ENCODE results near the gene SLC35A3. TPM values are rescaled to one million over a fixed set of nuclear protein-coding genes. Genes with fewer than 3 reads are reported as not detected.

The SLC35A3 gene
- total RNA-seq, 1 donor from 2014 or later, result 12.9 TPM

GRCh38 chr1:100034470-100034869 is 64.7 kb downstream of the SLC35A3 start:
- peak; percentile 57 for TF ChIP-seq CTCF (conservative IDR thresholded peaks at IDR 0.05; ENCODE audit: low read depth, low read length)
- H3K4me3 ChIP-seq (ENCODE audit: low read depth, low read length), result no peak overlapping the region
- DNase-seq (ENCODE audit: low read depth), result no peak

- H3K4me3 ChIP-seq (ENCODE audit: low read depth, low read length), result no peak overlapping the region
- TF ChIP-seq CTCF (conservative IDR thresholded peaks at IDR 0.05; ENCODE audit: low read depth, low read length), result no peak
Measured at GRCh38 chr1:100035214-100035613, 65.4 kb downstream of the SLC35A3 start.

GRCh38 chr1:100036718-100037655 is 67.2 kb downstream of the SLC35A3 start:
- DNase-seq (ENCODE audit: low read depth), result no peak
- peak overlapping the region; percentile 93 for H3K4me3 ChIP-seq (ENCODE audit: low read depth, low read length)
- TF ChIP-seq CTCF (conservative IDR thresholded peaks at IDR 0.05; ENCODE audit: low read depth, low read length), result no peak

More at GRCh38 chr1:100035214-100035613, 65.4 kb downstream of the SLC35A3 start:
- no peak for DNase-seq (ENCODE audit: low read depth)

- DNase-seq (ENCODE audit: low read depth), result no peak
- no peak for TF ChIP-seq CTCF (conservative IDR thresholded peaks at IDR 0.05; ENCODE audit: low read depth, low read length)
- peak overlapping the region; percentile 93 for H3K4me3 ChIP-seq (ENCODE audit: low read depth, low read length)
Measured at GRCh38 chr1:100037656-100037926, 67.8 kb downstream of the SLC35A3 start.

GRCh38 chr1:100037927-100038659 is 68.3 kb downstream of the SLC35A3 start:
- no peak for TF ChIP-seq CTCF (conservative IDR thresholded peaks at IDR 0.05; ENCODE audit: low read depth, low read length)
- peak overlapping the region; percentile 93 for H3K4me3 ChIP-seq (ENCODE audit: low read depth, low read length)
- no peak for DNase-seq (ENCODE audit: low read depth)

GRCh38 chr1:100038660-100039287 is 69.0 kb downstream of the SLC35A3 start:
- DNase-seq (ENCODE audit: low read depth), result no peak
- TF ChIP-seq CTCF (conservative IDR thresholded peaks at IDR 0.05; ENCODE audit: low read depth, low read length), result no peak
- H3K4me3 ChIP-seq (ENCODE audit: low read depth, low read length), result peak overlapping the region; percentile 93

Data from epithelial cell of proximal tubule (primary cell).